Right ventricle myocardium inferior (tissue), 1 donor: Measurements from ENCODE around the gene CEACAM19. TPM values are rescaled to one million over a fixed set of nuclear protein-coding genes. Genes with fewer than 3 reads are reported as not detected.
A peak's percentile ranks its signal among the peaks of the same experiment; 100 is the strongest.
"Not testable (repeated sequence)": the region's sequence is repeated elsewhere in the genome, so short reads cannot be mapped to it uniquely, and the experiment has no call there.

Experiments used
- ATAC-seq: fragments of 200-7000 bp; cut with Tn5 transposase; one replicate; pipeline ENCODE4 v1.9.1; 2020; ENCODE audit warnings: mild to moderate bottlenecking, moderate library complexity
- DNase-seq: peaks from one replicate; pipeline ENCODE4 v3.0.0; 2021; ENCODE audit errors: missing footprints
- intact Hi-C: fragments of 100-400 bp; cut with DNase I; formaldehyde crosslinking; loops from one replicate; pipeline ENCODE4 v1.11.0; 2022
- total RNA-seq: library from RNA; stranded (reverse); fragmentation: NEBNext Ultra II Directional; extraction: Animal tissue kit (Norgen Biotek cat#: 25700); gene quantifications from one replicate; pipeline ENCODE4 v1.2.1, GENCODE V29; 2021
- donor health status: DM: no; HTN: yes; CAD: no; lungs with severe emphysema.

CEACAM19 gene
- total RNA-seq, 1 donor from 2014 or later = 2.8 TPM

- intact Hi-C loops = loop anchor here (1.0 to 2.0 kb wide), 2 partner anchors 81 to 155 kb away; no protein-coding TSS in a partner anchor
- ATAC-seq (peak; percentile 65), DNase-seq (peak; percentile 85)
Observed at GRCh38 chr19:44689290-44690130, 18.2 kb downstream of the CEACAM19 start.

GRCh38 chr19:44690131-44690440 lies 18.8 kb downstream of the CEACAM19 start:
- DNase-seq (no peak), ATAC-seq (no peak)
- intact Hi-C loops = no loop called here

DNA sequence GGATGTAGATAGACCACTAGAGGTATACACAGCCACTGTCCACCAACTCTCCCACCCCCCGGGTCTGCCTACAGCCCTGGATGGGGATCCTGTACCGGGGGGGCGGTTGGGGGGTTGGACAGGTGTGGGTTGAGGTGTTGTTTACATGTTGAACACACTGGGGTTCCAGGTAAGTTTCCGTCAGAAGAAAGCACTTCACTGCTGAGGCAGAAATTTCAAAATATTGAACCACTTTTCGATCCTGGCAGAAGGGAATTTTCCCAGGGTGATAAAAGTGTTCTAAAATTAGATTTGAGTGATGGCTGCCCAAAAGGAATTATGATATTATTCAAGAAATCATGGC lies 21.1 kb downstream of the CEACAM19 start:
- DNase-seq (no peak), ATAC-seq (no peak)
- intact Hi-C loops = no loop called here

DNA sequence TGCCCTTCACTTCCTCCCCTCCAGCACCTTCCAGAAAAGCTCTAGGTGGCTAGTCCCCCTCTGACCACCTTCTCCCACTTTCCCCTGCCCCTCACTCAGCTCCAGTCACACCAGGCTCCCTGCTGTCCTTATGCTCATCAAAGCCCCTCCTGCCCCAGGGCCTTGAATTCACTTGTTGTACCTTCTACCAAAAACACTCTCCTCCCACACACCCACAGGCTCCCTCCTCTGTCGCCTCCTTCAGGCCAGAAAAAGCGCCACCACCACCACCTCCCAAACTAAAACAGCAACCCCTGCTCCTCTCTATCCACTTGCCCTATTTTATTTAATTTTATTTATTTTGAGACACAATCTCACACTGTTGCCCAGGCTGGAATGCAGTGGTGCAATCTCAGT lies 22.9 kb downstream of the CEACAM19 start:
- DNase-seq = no peak
- no peak for ATAC-seq
- intact Hi-C loops = loop anchor here (2.0 kb wide), 1 partner anchor 29 kb away; no protein-coding TSS in a partner anchor

DNA sequence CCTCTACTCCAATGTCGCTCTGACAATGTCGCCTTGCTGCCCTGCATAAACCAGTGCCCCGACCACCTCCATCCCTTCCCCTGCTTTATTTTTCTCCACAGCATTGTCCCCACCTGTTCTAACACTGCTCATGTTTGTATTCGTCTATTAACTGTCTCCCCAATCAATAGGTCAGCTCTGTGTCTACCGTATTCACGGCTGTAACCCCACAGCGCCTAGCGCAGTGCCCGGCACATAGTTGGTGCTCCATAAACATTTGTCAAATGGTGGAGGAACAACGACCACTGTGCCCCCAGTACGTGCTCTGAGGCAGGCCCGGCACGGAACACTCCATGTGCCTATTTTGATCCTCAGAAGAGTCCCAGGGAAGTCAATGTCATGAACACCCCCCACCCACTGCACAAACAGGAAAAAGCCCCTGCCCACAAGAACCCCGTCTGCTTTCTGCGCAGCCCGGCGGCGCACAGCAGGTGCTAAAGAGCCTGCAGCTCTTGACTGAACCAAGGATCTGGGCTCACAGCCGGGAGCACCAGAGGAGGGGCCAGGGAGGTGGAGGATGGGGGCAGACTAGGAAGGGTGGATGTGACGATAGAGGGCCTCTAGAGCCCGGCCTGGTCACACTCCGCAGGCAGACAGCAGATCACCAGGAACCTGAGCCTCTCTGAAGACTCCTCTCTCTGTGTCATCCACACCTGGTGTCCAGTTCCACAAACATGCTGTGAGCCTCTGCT lies 25.8 kb downstream of the CEACAM19 start:
- ATAC-seq = no peak
- no peak for DNase-seq

GRCh38 chr19:44697670-44698034 lies 26.4 kb downstream of the CEACAM19 start:
- intact Hi-C loops = no loop called here
- ATAC-seq (no peak), DNase-seq (no peak)

More for the DNA sequence above, 25.8 kb downstream of the CEACAM19 start:
- intact Hi-C loops = no loop called here

GRCh38 chr19:44698492-44699201 lies 27.4 kb downstream of the CEACAM19 start, which contains the start of gene CEACAM16:
TSS of gene CEACAM16 (plus strand) at chr19:44699151. CDS start at chr19:44701457, 2,306 bp downstream.
- DNase-seq (no peak), ATAC-seq (no peak)
- intact Hi-C loops = no loop called here

GRCh38 chr19:44700547-44700946 lies 29.3 kb downstream of the CEACAM19 start:
- ATAC-seq (no peak), DNase-seq (no peak)
- intact Hi-C loops = no loop called here

DNA sequence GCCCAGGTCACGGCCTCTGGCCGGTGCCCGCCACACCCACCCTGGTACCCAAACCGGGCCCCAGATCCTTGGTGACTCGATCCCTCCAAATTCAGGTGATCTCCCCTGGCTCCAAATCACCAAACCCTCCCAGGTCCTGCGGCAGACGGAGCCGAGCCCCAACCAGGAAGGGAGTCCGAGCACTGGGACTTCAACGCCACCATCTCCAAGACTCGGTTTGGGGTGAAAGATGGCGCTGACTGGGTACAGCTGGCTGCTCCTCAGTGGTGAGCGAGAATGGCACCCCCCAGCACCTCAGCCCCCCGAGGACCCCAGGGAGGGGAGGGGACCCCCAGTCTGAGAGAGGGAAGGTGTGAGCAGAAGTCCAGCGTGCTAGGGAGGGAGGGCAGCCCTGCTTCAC lies 29.9 kb downstream of the CEACAM19 start:
- ATAC-seq (no peak), DNase-seq (no peak)
- intact Hi-C loops = no loop called here

DNA sequence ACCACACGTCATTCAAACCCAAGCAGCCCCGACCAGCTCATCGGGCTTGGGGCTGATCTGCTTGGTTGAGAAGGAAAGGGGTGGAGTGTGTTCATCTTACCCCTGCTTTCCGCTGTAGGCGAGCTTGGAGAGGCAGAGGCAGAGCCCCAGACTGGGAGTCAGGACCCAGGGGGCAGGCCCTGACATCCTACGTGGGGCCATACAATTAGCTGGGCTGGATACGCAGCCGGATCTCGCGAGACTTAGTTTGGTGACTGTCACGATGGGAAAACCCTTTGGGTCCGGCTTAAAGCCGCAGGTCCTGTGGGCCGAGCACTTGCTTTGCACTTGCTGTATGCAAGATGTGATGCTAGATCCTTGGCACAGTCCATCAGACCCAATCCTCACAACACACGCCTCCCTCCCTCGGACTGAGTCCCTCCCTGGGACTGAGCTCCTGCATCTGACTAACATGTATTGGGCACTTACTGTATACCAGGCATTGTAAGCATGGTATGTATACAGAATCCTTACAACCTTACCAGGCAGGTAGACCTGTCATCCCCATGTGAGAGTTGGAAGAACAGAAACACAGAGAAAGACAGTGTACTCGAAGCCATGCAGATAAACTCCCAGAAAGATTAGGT lies 31.4 kb downstream of the CEACAM19 start:
- DNase-seq = no peak
- no peak for ATAC-seq
- intact Hi-C loops = no loop called here

DNA sequence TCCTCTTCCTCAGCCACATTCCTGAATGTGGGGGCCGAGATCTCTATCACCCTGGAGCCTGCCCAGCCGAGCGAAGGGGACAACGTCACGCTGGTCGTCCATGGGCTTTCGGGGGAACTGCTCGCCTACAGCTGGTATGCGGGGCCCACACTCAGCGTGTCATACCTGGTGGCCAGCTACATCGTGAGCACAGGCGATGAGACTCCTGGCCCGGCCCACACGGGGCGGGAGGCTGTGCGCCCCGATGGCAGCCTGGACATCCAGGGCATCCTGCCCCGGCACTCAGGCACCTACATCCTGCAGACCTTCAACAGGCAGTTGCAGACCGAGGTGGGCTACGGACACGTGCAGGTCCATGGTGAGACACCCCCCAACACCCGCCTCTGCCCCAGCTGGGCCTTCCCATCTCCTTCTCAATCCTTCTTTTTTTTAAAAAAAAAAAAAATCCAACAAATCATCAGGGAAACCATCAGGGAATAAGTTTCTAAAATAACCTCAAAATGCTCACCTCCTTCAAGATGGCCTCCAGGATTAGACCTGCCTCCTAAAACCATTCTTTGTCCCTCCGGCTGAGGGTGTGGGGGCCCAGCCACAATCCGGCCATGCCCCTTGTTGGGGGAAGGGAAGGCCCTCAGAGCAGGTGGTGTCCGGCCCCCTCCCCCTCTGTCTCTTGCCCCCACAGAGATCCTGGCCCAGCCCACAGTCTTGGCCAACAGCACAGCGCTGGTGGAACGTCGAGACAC lies 32.2 kb downstream of the CEACAM19 start:
- ATAC-seq (no peak), DNase-seq (no peak)
- intact Hi-C loops = no loop called here

GRCh38 chr19:44704982-44705381 lies 33.7 kb downstream of the CEACAM19 start:
- no peak for ATAC-seq
- intact Hi-C loops = no loop called here
- DNase-seq = no peak

GRCh38 chr19:44705502-44706010 lies 34.3 kb downstream of the CEACAM19 start:
- ATAC-seq = no peak
- intact Hi-C loops = no loop called here
- no peak for DNase-seq

DNA sequence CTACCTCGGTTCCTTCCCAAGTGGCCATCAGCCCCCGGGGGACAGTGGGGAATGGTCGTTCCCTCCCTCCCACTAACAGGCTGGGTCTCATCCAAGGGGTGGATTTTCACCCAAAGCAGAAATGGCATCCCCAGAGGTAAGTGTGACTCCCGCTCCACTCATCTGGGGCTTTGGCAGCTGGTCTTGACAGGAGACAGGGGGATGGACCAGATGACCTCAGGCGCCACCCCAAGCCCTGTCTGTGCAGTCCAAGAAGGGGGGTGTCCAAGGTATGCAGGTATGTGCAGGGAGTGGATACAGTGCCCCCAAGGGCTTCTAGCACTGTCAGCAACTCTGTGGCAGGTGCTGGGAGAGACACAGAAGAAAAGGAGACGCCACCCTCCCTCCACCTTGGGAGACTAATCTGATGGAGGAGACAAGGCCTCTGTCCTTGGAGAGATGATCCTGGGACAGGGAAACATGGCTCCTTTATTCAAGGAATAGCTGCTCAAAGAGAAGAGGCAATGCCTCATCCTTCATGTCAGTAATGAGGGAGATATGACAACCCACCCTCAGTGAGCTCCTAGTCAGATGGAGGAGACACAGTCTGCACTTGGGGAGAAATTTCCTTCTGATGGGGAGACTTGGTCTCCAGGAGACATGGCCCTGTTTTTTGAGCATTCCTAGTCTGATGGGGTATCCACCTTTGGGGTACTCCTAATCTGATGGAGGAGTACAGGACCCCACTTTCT lies 35.4 kb downstream of the CEACAM19 start:
- DNase-seq = no peak
- intact Hi-C loops = no loop called here

DNA sequence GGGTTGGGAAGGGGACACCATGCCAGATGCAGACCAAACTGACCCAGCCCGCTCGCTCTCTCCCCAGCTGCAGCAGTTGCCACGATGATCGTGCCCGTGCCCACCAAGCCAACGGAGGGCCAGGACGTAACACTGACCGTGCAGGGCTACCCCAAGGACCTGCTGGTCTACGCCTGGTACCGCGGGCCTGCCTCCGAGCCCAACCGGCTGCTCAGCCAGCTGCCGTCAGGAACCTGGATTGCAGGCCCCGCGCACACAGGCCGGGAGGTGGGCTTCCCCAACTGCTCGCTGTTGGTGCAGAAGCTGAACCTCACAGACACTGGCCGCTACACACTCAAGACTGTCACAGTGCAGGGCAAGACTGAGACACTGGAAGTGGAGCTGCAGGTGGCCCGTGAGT lies 36.5 kb downstream of the CEACAM19 start:
- DNase-seq (no peak), ATAC-seq (no peak)
- intact Hi-C loops = no loop called here

More for the DNA sequence above, 35.4 kb downstream of the CEACAM19 start:
- ATAC-seq = no peak

DNA sequence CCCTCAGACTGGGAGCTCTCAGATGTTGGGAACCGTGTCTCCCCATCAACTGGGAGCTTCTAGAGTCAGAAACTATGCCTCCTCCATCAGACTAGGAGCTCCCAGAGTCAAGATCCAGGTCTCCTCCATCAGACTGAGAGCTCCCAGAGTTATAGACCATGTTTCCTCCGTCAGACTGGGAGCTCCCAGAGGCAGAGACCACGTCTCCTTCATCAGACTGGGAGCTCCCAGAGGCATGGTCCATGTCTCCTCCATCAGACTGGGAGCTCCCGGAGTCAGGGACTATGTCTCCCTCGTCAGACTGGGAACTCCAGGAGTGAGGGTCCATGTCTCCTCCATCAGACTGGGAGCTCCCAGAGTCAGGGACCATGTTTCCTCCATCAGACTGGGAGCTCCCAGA lies 37.7 kb downstream of the CEACAM19 start:
- no peak for ATAC-seq
- DNase-seq = no peak
- intact Hi-C loops = no loop called here

GRCh38 chr19:44709434-44710266 lies 38.4 kb downstream of the CEACAM19 start:
- intact Hi-C loops, ATAC-seq, DNase-seq: not testable (repeated sequence)
